IPS DF 19.7 (cell line): ENCODE results near the gene TRAPPC10.

Experiments used
- DNase-seq: peaks from one replicate; pipeline ENCODE4 v3.0.0-alpha.2; 2013; ENCODE audit warnings: low read depth, low spot score

TRAPPC10 gene

DNA sequence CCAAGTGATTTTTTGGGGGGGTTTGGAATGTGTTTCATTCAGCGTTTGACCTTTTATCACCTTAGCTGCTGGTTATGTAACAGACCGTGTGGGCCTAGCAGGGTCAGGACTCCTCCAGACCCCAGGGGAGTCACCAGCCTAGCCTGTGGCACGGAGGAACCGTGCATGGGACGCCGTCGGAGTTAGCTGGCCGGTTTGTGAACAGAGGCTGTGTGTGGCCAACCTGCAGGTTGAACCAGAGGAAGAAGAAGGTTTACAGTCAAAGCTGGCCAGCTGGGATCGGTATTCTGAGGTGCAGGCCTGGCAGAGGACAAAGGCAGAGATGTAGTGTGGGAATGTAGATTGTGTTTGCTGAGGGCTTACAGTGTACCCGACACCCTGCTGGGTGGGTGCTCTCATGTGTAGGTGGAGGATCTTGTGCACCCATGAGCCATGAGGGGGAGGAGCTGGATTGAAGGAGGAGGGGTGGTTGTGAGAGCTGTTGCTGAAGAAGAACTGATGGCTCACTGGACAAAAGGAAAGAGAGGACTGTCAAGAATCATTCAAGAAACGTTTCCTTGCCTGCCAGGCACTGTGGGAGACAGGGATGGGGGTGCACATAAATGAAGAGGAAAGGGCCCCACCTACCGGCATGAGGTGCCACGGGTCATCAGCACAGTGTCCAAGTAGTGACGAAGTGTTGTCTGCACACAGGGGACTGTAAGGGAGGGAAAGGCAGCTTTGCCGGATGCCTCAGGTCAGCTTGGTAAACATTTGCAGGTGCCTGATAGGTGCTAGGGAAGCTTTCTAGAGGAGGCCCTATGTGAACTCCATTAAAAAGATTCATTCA, 55.1 kb downstream of the TRAPPC10 start:
- DNase-seq = no peak

DNA sequence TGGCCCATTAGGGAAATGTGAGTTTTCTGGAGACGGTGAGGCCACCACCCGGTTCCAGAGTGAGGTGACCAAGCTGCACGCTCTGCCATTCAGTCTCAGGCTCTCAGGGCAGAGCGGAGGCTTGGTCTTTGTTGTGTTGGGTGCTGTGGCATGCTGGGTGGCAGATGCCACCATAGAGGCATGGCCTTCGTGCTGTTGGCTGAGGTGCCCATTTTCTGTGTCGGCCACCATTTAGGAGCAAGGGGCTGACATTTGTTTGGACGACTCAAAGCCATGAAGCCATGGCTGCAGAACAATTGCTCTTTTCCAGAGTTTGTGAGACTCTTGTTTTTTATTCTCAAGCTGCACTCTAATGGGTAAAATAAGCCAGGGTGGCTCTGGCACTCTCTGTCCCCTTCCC, 58.3 kb downstream of the TRAPPC10 start:
- DNase-seq = no peak

DNA sequence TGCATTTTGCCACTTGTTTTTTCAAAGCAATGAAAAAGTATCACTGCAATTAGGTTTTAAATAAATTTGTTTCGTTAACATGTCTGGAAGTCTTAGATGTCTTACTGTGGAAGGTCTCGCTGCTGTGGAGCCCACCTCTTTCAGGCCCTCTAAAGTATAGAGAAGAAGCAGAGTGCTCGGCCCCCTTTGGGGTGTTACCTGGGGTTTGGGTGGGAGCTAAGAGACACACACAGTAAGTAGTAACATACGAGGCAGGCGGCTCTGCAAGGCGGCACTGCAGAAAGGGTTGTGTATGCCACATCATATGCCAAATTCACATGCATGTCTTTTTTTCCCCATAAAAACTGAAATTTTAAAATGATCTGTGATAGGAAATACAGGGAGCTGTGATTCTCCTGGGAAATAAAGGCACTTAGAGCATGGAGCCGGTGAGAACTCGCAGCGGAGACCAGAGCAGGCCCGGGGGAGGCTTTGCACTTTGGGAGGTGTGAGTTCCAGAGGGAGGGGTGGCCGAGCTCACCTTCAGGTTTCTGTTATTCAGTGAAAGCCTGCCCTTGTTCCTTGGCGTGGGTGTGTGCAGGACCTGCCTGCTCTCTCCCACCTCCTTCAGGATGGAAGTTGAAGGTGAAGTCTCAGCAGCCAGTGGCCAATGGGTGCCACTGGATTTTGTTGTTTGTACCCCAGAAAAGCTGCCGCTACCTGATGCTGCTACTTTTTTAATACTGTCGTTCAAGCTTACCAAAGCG, 59.4 kb downstream of the TRAPPC10 start:
- no peak for DNase-seq

DNA sequence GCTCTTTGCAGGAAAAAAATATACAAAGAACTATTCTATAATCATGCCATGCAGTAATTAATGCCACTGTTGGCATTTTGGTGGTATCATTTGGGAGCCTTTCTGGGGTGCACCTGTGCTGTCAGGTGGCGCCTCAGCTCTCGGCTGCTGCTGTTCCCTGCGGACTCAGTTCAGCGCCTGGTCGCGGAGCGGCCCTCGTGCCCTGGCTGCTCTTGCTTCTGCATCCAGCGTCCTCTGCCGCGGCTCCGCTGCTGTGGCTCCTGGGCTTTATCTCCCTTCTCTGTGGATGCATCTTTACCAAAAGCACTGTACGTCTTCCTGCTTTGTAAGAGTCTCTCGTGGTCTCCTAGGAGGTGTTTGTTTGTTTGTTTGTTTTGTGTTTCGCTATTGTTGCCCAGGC, 60.0 kb downstream of the TRAPPC10 start:
- no peak for DNase-seq

DNA sequence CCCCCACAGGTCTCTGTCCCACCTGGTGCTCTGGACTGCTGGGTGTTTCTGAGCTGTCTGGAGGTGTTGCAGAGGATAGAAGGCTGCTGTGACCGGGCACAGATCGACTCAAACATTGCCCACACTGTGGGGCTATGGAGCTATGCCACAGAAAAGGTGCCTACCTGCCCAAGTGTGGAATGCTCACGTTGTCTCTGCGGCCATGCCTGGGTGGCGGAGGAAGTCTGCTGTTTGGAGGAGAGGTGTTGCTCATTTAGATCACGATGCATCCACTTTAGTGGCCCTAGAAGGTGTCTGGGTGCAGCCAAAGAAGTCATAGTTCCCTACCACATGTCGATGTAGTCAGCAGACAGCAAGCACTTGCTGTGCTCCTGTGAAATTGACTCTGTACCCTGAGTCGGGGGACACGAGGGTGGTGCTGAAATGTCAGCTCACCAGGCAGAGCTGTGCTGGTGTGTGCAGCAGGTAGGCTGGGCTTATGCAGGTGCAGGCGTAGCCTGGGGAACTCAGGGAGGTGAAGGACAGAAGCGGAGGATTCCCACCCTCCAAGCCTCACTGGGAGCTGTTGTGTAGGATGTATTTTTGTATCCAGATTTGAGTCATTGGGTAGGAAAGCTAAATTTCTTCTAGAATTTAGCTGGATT, 62.3 kb downstream of the TRAPPC10 start:
- DNase-seq = no peak

DNA sequence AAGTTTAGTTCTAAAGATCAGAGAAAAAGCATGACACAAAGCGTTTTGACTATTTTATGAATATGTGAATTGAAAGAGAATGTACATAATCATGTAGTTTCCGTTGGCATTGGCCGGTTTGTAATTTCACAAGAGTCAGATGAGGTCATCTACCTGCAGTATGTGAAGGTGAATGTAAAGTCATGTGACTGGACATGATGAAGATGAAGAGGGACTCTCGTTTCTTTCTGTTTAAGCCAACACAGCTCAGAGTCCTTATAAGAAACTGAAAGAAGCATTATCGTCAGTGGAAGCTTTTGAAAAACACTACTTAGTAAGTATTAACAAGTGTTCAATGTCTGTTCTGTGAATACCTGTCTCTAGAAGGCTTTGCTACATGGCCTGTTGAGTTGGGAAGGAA, 64.2 kb downstream of the TRAPPC10 start:
- no peak for DNase-seq

DNA sequence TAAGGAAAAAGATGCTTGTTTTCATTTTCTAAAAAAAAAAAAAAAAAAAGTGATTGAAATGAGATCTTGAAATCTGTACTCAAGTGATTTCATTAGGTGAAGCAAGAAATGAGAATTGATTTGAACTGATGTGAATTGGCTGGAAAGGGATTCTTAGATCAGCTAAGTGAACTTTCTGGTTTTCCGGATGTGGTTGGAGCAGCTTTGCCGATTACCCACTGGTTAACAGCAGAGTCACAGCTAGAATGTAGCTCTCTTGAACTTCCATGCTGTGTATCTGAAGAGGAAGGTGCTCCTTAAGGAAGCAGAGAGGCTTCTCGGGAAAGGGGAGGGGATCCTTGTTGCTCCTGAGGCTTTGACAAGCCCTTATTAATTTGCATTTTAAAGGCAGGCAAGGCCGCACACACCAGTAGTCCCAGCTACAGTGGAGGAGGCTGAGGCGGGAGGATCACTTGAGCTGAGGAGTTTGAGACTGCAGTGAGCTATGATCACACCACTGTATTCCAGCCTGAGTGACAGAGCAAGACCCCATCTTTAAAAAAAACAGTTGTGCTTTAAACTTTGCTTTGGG, 66.4 kb downstream of the TRAPPC10 start:
- DNase-seq = peak; percentile 15

DNA sequence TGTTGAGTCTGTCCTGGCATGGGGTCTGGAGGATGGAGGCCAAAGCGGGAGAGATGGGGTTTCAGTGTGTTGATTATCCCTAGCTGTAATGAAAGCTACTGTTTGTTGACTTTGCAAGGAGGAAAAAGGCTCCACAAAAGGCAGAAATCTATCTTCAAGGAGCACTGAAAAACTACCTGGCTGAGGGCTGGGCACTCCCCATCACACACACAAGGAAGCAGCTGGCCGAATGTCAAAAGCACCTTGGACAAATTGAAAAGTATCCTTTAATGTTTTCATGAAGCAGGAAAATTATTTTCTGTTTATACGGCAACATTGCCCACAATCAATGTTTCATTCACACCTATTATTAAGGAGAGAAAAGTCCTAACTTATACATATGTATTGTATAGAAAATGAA, 67.3 kb downstream of the TRAPPC10 start:
- no peak for DNase-seq

DNA sequence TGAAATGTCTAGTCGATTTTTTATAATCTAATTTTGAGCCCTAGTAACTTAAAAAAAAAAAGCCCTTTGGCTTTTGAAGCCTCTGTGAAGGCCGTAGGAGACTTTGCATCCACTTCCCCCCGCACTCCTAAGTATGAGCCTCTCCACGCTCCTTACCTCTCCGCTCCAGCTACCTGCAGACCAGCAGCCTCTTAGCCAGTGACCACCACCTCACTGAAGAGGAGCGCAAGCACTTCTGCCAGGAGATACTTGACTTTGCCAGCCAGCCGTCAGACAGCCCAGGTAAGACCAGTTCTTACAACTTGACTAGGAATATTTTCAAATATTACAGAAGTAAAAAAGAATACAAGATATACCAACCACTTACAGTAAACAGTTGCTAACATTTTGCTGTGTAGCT, 67.7 kb downstream of the TRAPPC10 start:
- DNase-seq = no peak

DNA sequence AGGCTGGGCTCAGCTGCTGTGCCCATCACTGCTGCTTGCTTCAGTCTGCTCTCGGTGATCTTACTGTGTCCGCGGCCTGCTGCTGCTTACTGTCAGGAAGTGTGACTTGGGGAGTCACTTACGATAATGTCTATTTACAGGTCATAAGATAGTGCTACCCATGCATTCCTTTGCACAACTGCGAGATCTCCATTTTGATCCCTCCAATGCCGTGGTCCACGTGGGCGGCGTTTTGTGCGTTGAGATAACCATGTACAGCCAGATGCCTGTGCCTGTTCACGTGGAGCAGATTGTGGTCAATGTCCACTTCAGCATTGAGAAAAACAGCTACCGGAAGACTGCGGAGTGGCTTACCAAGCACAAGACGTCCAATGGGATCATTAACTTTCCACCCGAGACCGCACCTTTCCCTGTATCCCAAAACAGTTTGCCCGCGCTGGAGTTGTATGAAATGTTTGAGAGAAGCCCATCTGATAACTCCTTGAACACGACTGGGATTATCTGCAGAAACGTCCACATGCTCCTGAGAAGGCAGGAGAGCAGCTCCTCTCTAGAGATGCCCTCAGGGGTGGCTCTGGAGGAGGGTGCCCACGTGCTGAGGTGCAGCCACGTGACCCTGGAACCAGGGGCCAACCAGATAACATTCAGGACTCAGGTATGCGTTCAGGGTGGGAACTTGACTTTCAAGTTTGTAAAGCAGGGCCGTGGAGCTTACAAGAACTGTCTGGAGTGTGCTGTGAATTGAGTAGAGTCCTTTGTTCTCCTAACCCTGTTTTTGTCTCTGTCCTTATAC, 70.7 kb downstream of the TRAPPC10 start:
- DNase-seq = no peak

DNA sequence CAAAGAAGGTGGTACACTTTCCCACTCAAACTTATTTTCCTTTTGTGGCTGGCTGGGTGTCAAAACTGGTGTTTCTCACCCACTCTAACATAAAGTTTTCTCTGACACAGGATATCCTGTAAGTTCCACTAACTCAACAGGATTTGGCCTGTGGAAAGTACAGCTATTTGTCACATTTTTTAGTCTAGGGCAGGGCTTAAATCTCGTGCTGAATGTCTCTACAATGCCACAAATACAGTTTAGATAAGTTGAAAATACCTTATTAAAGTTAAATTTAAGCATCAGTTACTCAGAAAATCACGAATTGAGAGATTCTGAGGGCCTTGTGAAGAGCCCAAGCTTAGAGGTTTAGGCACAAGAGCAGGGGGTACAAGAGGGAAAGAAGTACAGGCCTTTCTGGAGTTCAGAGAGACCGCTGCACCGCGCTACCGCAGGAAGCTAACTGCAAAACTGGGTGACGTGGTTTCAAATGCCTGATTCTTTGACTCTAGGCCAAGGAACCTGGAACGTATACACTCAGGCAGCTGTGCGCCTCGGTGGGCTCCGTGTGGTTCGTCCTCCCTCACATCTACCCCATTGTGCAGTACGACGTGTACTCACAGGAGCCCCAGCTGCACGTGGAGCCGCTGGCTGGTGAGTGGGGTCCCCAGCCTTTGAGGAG, 71.7 kb downstream of the TRAPPC10 start:
- DNase-seq = no peak

DNA sequence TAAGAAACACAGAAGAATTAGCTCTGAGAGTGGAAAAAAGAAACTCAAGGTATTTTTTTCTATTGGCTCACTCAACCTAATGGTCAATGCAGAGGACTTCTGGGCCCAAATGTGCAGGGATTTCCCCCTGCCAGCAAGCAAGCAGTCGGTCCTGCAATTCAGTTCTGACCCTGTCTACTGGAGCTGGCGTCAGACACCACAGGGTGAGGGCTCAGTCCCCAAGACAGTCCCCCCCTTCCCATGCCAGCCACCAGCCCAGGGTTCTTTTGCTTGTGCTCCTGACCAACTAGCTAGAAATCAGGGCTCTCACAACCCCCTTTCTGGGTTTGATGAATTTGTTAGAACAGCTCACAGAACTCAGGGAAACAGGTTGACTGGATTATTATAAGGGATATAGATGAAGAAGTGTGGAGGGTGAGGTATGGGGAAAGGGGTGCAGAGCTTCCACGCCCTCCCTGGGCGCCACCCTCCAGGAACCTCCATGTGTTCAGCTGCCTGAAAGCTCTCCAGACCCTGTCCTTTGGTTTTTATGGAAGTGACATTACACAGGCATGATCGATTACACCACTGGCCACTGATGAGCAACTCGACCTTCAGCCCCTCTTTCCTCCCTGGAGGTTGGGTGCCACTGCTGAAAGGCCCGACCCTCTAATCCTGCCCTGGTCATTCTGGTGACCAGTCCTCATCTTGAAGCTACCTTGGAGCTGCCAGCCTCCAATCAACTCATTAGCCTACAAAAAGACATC, 72.6 kb downstream of the TRAPPC10 start:
- no peak for DNase-seq

DNA sequence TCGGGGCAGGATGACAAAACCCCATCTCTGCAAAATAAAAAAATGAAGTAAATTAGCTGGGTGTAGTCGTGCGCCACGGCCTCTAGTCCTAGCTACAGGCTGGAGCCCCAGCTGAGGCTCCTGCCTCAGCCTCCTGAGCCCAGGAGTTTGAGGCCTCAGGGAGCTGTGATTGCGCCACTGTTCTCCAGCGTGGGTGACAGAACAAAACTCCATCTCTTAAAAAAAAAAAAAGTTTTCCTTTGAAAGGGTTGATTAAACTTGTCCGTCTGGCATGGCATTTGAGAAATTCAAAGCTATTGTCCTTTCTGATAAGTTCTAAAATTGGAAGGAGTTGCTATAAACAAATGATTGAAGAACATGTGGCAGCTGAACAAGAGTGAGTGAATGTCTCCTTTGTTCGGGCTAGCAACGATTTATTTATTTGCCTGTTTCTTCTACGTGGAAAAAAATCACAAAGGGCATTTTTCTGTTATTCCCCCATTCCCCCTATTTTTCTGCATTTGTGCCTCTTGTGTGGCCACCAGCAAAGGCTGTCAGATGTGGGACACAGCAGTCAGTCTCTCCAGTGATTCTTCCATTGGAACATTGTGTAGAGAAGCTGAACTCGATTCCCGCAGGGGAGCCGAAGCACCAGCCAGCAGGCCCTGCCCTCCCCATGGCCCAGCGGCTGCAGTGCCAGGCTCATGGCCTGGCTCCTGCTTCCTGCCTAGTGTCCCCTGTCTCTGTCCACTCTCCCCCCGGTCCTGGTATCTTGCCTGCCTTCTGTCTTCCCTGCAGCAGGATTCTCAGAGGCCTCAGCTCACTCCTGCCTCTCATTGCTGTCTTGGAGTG, 73.6 kb downstream of the TRAPPC10 start:
- DNase-seq = no peak

DNA sequence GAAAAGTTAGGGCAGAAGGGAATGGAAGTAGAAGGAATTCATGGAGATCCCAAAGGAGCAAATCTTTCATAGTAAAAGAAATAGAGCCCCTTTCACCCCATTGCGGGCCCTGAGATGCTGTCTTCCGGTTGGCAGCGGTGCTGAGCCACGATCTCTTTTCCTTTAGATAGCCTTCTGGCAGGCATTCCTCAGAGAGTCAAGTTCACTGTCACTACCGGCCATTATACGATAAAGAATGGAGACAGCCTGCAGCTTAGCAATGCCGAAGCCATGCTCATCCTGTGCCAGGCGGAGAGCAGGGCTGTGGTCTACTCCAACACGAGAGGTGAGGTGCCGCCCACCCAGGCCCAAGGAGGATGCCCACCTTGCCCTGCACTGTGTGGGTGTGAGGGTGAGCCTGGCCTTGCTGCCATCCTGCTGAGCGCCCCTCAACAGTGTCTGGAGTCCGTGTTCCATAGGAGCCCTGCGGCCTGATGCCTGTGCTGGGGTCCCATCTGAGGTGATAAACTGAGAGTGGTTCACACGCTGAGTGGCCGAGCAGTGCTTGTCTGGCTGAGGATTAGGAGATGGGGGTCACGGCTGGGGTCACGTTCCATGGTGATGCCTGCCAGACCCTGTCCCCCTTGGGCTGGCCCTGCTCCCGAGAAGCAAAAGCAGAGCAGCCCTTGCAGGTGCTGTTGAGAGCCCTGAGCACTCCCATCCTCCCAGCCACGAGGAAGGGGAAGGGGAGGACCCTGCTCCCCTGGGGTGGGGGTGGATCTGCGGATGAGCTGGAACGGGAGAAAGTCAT, 74.7 kb downstream of the TRAPPC10 start:
- no peak for DNase-seq

DNA sequence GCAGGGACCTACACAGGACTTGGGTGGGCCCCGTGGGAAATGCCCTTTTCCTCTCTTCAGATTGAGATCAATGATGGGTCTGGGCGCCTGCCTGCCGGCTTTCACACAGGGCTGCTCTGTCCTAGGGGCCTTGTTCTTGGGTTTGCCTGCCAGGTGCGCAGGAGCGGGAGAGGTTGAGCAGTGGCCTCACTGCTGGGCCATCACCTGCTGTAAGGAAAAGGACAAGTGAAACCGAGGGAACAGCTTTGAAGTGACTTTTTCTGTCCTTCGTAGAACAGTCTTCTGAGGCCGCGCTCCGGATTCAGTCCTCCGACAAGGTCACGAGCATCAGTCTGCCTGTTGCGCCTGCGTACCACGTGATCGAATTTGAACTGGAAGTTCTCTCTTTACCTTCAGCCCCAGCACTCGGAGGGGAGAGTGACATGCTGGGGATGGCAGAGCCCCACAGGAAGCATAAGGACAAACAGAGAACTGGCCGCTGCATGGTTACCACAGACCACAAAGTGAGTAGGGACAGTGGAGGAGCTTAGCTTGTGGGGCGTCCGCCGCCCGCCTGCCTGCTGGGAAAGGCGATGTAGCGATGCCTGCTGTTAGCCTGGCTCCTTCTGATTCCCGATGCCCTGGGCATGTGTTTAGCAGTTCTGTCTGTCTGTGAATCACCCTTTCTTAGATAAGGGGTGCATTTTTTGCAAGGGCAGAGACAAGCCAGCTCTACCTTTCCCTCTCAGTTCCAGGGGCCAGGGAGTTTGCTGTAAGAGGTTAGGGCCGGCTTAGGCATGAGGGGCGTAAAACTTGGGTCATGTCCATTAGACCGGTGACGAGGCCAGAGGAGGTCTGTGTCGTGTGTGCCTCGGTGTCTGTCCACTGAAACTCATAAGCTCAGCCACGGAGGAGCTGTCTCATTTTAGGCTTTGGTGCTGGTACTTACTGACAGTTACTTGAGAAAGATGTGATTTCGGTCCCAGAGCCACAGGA, 75.6 kb downstream of the TRAPPC10 start:
- no peak for DNase-seq

DNA sequence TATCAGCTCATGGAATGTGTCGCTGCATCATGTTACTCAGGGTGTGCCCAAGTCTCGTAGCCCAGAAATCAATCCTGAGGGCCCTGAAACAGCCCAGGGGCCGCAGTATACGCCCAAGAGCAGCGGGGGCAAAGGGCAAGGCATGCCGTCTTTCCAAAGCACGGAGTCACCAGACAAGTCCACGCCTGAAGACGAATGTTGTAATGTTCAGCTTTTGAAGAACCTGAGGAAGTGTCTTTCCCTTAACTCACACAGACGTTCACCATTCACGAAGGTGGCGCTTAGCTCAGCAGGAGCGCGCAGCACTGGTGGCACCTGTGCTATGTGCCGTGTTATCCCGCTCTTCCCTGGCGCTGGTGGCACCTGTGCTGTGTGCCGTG, 76.3 kb downstream of the TRAPPC10 start:
- no peak for DNase-seq
